ENCODE results near the gene PLCL1.
A peak's percentile ranks its signal among the peaks of the same experiment; 100 is the strongest.

PLCL1 gene

DNA sequence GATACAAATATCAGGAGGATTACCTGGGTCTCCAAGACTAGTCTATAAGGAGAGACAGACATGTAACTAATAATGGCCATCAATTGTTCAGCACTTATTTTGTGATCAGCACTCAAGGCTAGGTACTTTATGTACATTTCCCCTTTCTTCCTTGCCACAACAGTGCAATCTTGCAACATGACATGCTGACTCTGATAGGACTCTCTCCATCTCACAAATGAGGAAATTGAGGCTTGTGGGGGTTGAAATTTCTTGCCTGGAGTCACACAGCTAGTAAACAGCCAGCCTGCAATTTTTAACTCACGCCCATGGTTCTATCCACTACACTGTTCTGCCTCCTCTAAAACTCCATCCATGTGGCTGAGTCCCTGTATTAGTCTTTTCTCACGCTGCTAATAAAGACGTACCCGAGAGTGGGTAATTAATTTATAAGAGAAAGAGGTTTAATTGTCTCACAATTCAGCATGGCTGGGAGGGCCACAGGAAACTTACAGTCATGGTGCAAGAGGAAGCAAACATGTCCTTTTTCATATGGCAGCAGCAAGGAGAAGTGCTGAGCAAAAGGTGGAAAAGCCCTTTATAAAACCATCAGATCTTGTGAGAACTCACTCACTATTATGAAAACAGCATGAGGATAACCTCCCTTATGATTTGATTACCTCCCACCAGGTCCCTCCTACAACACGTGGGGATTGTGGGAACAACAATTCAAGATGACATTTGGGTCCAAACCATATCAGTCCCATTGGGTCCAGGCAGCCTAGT lies 302.4 kb downstream of the PLCL1 start:
- peak in 2 of 51 donors; percentile 6 to 19 for DNase-seq

DNA sequence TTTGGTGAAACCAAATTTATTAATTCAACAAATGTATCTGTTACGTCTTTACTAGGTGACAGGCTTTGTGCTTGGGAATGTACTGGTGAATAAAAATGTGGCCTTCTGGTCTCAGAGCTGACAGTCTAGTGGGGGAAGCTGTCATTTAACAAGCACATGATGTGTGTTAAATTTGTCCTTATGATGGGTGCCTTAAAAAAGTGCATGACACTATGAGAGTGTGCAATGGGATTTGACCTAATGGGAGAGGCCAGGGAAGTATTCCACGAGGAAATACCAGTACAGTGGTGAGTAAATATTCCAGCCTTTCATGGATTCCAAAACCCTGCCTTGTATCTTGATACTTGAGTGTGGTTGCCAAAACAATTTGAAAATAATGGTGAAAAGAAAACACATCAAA lies 308.9 kb downstream of the PLCL1 start:
- no peak for DNase-seq

DNA sequence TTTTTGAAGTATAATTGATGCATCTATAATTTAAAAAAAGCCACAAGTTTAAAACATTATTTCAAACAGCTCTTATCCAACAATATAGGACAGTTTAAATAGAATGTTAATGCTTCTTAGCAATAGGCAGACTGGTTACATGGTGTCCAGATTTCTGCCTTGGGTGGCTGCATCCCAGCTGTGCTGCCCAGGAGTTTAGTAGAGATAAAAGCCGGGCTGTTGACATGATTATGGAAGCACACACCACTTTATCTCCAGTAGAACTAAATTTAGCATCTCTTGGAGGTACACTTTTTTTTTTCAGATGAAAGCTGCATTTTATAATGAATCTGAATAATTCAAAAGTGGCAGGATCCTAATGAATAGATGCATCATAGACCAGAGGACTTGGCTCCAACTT lies 309.7 kb downstream of the PLCL1 start:
- DNase-seq, result no peak

DNA sequence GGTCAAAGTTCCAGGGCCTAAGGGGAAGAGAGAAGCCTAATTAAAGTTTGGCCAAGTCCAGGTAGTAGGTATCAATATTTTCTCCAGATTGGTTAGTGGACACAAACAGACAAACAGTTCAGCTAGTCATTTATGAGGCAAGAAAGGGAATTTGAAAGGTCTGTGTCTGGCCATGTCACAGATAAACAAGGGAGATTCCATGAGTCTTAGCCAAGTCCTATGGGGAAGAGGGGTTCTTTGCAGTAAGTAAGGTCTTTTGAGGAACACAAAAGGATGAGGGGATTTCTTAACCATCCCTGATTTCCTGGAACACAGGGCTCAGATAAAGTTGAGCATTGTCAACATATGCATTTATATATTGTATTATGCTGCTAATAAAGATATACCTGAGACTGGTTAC lies 310.8 kb downstream of the PLCL1 start:
- DNase-seq, result no peak

DNA sequence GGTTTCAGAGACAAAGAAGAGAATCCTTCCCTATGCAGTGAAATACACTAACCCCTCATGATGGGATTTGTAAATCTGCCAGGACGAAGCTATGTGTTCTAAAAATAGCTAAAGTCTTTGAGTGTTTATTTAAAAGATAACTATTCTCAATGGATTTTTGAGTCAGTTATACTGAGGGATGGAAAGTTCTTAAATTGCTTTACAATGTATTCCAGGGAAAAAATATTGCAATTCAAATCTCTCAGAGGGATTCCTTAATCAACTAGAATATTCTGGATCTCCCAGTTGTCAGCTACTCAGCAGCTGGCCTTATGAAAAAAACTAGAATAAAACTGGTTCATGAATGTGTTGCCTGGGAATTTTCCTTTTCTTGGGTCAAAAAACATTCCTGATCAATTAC lies 312.4 kb downstream of the PLCL1 start:
- no peak for DNase-seq

DNA sequence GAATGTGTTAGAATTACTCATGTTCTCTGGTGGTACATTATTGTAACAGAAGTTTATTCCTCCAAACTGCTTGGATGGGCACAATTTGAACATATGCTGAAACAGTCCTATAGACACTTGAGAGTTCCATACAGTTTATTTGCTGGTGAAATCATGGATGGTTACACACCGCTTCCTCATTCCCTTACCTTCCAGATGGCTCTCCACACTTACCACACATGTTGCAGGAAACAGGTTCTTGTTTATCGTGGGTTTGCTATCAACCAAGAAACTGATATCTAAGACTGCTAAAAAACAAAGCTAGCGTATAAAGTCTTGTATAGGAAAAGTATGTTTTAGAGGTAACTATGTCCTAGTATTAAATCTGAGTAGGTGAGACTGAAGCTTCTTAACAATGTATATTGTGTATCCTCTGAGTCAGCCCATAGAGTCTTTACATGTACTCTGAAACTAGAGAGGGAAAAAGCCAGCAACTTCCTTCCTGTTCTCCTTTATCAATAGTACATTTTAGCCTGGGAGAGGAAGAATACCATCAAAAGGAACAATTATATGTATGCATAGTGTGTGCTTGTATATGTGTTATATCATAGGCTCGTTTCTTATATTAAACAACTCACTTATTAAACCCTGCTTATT lies 313.1 kb downstream of the PLCL1 start:
- no peak for DNase-seq

DNA sequence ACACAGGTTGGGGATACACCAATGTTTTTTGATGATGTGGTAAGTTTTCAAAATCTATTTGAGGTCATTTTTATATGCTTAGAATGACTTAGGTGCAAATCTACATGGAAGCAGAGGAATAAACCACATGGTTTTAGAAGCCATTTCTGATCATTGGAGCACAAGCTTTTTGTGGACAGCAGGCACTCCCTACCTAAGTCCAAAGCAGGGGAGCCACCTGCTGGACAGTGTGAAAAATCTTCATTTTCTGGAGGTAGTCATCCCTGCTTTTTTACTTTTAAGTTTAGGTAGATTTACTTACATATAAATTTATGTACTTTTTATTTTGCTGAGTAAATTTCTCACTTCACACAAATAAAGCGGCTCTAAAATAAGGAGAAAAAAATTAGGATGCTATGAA lies 323.2 kb downstream of the PLCL1 start:
- DNase-seq, result peak in 8 of 51 donors; percentile 1 to 13 (median 6)

DNA sequence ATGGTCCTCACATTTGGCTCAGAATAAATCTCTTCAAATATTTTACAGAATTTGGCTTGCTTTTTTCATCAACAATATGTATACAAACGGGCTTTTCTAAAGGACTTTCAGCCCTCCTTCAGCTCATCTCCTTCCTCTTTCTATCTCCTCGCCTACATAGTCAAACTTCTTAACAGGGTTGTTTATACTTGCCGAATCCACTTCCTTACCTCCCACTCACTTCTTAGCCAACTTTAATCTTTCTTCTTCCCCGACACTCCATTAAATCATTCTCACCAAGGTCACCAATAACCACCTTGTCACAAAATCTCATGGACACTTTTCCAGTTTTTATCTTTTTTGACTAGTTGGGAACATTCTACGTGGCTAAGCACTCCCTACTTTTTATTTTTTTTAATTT lies 325.2 kb downstream of the PLCL1 start:
- DNase-seq, result no peak

DNA sequence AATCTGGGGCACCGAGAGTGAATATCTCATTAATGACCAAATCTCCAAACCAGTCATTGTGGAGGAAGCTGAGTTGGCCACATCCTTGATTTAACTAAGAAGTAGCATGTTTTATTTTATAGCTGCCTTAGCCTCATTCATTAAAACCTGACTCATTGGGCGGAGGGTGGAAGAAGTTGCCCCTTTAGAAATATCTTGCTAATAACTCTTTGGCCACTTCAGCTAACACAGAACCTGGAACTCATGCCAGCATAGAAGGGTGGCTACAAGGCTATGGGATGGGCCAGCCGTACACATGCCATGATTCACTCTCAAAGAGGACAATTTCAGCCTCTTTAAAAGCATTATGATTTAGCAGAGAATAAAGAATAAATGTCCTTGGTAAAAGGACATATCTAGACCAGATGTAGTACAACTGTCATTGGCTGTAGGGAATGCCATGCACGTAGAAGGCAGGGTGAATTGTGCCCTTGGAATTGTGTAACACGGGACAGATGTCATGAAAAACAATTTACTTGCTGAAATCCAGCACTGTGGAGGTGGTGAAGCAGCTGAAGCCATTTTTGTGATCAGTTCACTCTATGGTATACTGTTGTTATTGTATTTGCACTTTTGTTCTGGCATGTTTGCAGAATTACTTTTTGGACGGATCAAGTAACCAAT lies 330.0 kb downstream of the PLCL1 start:
- DNase-seq, result peak in 1 of 51 donors; percentile 34

DNA sequence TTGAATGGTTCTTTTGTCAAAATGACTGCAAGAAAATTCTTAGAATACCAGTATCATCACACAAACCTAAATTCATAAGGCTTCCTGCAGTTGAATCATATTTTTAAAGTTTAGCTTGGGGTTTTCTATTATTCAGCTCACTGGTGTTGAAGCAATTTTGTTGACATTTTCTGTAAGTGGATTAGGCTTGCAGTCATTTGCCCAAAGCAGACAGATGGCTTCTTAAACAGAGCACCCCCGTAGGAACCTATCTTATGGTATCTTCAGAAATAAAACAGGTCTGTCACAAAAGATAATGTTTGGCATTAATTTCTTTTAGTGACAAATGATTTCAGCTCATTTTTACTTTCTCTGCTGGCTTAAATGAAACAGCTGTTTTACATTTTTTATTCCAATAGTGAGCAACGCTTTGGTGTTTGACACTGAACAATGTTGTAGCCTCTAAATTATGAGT lies 331.1 kb downstream of the PLCL1 start:
- peak in 1 of 51 donors; percentile 57 for DNase-seq

DNA sequence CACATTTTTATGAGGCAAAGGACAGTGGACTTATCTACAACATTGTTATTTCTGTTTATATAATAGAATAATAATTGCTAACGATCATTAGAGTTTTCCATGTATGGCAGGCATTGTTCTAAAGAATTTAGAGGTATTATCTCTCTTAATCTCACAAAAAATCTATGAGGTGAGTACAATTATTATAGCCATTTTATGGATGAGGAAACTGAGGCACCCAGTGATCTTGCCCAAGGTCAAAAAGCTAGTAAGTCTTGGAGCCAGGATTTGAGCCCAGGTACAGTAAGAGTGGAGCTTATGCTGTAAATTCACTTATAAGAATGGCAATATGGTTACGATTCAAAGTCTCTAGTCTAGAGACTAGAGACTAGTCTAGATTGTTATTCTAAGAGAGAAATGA lies 331.7 kb downstream of the PLCL1 start:
- DNase-seq, result no peak

DNA sequence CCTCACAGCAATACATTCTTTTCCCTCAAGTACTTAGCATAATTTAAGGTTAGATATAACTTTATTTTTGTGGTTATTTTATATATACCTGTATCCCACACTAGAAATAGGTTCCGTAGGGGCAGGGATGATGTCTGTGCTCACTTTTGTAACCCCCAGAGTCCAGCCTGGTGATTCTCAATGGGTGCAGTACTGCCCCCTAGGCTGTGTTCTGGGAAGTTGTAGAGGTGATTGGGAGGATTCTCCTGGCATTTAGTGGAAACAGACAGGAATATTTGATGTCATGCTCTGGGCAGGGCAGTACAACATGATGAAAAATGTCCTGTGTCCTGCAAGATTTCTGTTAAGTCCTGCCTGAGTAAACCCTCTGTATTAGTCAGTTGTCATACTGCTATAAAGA lies 333.3 kb downstream of the PLCL1 start:
- no peak for DNase-seq

DNA sequence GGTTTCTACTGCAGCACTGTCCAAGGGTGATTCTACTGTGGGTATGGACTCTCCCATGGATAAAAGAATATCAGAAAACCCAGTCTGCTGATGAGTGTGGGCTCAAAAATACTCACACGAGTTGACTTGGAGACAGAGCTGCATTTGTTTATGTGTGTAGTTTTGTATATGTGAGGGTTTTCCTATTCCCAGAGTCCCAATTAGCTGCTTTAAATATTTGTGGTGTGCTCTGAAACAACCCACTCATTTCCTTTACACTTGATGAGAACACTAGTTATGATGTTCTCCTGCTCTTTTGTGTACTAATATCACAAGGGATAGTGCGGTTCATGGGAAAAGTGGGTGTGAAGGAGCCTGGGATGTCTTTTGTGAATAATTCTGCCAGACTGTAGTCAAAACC lies 337.3 kb downstream of the PLCL1 start:
- no peak for DNase-seq

DNA sequence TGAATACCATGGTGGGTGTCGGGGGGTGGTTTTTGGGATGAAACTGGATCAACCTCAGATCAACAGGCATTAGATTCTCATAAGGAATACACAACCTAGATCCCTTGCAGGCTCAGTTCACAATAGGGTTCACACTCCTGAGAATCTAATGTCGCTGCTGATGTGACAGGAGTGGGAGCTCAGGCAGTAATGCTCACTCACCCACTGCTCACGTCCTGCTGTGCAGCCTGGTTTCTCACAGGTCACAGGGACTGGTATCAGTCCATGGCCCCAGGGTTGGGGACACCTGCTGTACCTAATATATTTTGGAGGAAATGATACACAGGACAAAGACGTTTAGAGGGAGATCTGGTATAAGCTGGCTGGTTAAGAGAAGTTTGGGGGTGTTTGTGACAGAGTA lies 338.8 kb downstream of the PLCL1 start:
- no peak for DNase-seq

DNA sequence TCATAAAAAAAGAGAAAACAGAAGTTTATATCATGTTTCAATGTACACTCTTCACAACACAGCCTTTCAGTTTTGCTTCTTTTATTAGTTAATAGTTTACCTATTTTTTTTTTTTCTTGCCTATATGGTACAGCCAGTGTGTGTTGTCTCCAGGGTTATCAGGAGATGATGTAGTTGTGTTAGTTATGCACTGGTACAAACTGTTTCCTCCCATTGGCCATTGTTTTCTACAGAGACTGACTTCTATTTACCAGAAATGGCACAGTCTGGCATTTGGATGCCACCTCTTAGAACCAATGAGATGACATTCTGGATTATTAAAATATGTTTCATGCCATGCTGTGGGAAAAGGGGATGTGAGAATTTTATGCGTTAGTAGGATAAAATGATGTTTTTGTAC lies 339.4 kb downstream of the PLCL1 start:
- peak in 1 of 51 donors; percentile 67 for DNase-seq

DNA sequence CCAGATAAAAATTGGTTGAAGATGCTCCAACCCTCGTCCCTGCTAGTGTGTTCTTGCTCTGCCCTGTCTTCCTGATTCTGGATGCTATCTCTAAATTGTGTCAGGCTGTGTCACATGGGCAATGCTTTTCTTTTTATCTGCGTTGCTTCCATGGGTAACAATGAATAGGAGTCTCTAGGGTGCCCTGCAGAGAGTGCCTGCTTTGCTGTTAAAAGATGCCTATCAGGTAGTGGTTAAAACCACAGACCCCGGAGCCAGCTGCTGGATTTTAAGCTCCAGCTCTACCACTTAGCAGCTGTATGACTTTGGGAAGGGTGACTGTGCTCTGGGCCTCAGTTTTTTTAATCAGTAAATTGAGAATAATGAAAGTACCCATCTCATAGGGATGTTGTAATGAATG lies 340.3 kb downstream of the PLCL1 start:
- peak in 3 of 51 donors; percentile 16 to 41 (median 22) for DNase-seq

DNA sequence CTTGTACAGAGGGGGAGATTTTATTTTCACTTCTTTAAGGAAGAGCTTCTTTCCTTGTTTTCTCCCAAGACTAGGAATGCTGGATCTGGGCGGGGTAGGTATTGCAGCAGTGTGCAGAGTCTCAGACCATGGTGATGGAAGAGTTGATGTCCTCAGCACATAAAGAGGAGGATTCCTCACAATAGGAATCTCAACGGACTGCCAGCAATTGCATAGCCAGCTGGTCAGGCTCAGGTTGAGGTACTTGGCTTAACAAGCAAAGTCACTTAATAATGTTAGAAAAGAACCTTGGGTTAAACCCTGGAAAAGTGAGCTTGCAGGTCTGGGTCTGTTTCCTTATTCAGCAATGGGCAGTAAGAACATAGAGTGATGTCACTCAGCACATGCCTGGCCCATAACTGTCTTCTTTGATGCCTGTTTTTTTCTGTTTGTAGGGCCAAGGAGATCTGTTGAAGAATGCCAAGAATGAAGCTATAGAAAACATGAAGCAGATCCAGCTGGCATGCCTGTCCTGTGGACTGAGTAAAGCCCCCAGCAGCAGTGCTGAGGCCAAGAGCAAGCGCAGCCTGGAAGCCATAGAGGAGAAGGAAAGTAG lies 342.1 kb downstream of the PLCL1 start:
- DNase-seq, result no peak

DNA sequence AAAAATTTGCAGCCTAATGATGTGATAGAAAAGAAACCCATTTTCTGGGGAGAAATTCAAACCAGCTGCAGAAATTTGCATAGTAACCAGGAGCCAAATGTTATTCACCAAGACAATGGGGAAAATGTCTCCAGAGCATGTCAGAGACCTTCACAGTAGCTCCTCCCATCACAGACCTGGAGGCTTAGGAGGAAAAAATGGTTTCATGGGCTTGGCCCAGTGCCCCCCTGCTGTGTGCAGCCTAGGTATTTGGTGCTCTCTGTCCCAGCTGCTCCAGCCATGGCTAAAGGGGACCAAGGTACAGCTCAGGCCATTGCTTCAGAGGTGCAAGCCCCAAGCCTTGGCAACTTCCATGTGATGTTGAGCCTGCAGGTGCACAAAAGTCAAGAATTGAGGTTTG lies 352.9 kb downstream of the PLCL1 start:
- no peak for DNase-seq

DNA sequence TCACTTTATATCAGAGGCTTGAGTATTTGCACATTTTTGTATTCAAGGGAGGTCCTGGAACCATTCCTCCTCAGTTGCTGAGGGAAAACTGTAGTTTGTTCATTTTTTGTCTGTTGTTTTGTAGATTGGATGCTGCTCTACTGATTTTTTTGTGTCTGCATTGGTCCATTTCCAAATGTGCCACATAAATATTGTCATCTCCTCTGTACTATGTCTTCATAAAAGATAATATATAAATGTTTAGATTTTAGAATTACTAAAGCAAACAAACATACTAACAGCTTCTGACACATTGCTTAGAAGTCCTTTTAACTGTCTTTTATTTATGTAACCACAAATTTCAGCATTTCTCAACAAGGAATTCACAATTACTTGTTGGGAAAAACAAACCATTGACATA lies 356.8 kb downstream of the PLCL1 start:
- no peak for DNase-seq

DNA sequence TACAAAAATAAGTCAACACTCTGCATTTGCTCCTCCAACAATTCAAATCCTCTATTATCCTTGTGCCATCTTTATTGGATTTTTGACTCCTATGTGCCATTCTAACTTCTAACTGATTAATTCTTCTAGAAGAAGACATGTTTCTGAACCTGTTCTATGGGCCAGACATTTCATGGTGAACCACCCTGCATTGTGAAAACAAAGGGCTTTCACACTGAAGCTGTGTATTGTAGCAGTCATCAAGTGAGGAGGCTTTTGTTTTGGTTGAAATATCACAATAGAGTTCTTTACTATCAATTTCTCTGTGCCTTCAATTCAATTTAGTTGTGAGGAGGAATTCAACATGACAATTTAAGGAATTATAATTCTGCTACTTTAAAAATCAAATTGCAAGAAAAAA lies 357.9 kb downstream of the PLCL1 start:
- DNase-seq, result peak in 9 of 51 donors; percentile 5 to 80 (median 12)

DNA sequence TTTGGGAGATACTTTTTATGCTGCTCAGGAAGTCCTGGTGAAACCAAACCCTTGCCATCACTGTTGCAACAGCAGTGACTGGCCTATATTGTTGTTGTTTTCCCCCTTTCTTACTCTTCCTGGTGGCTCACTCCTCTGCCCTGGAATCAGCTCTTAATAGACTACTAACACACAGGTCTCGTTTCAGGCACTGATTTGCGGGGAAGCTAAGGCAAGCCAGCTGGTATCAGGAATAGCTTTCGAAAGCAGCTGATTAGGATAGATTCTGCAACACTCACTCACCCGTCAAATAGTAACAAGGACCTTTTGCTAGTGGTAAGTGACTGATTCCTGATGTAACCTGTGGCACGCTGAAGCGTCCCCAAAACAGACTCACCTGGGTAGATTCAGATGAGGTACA lies 360.4 kb downstream of the PLCL1 start:
- no peak for DNase-seq

DNA sequence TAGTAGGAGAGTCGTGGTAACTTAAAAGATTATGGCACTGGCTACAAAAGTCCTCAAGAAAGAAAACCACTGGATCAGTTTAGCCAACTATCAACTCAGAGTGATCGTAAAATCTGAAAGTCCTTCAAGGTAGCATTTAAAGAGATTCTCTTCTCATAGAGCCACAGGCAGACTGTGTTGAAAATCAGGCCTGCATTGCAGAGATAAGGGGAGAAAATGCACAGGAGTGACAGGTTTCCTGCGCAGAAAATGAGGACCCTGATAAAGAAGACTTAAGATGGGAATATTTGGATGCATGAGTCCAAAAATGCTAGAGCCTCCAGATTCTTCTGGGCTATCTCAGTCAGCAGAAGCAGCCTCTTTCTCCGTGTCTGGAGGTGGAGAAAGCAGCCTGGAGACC lies 360.9 kb downstream of the PLCL1 start:
- DNase-seq, result no peak
